T-helper 1 cell treated with Interleukin-12 subunit alpha and Interleukin-12 subunit beta and Interleukin-4 antibody, amounts not matched to agents 30 ng/mL and 1 ng/mL, for 36 hours (primary cell): ENCODE results near the gene DIP2A. TPM values are rescaled to one million over a fixed set of nuclear protein-coding genes. Genes with fewer than 3 reads are reported as not detected.
"Not testable (repeated sequence)": the region's sequence is repeated elsewhere in the genome, so short reads cannot be mapped to it uniquely, and the experiment has no call there.

ENCODE experiments used
- intact Hi-C: fragments of 100-400 bp; cut with micrococcal nuclease; formaldehyde crosslinking; loops from one replicate; pipeline ENCODE4 v1.15.1; 2024
- total RNA-seq: library from RNA; stranded (reverse); gene quantifications from 2 replicates; pipeline ENCODE4 v1.2.3, GENCODE V29; 2022

The DIP2A gene
- total RNA-seq, 1 donor from 2014 or later, result 56.7 TPM

GRCh38 chr21:46443910-46444309 lies 14.8 kb upstream of the DIP2A start:
- intact Hi-C loops, result no loop called here

GRCh38 chr21:46448108-46448507 lies 10.6 kb upstream of the DIP2A start:
- intact Hi-C loops, result no loop called here

- intact Hi-C loops, result not testable (repeated sequence)
Measured at GRCh38 chr21:46448855-46449254, 9.8 kb upstream of the DIP2A start.

- intact Hi-C loops, result loop anchor here (10.0 kb wide), 1 partner anchor 308 kb away; no protein-coding TSS in a partner anchor
Measured at GRCh38 chr21:46452710-46453109, 6.0 kb upstream of the DIP2A start.

- intact Hi-C loops, result loop anchor here (10.0 kb wide), 1 partner anchor 309 kb away; no protein-coding TSS in a partner anchor
Measured at GRCh38 chr21:46454142-46454541, 4.5 kb upstream of the DIP2A start.

- intact Hi-C loops, result loop anchor here (10.0 kb wide), 1 partner anchor 310 kb away; no protein-coding TSS in a partner anchor
Measured at GRCh38 chr21:46454634-46455390, 3.9 kb upstream of the DIP2A start.

- intact Hi-C loops, result loop anchor here (10.0 kb wide), 1 partner anchor 311 kb away; no protein-coding TSS in a partner anchor
Measured at GRCh38 chr21:46455575-46456385, 2.9 kb upstream of the DIP2A start.

- intact Hi-C loops, result loop anchor here (10.0 kb wide), 1 partner anchor 312 kb away; no protein-coding TSS in a partner anchor
Measured at GRCh38 chr21:46456750-46457149, 1.9 kb upstream of the DIP2A start.

GRCh38 chr21:46457801-46458314 lies 833 bp upstream of the DIP2A start:
- intact Hi-C loops, result loop anchor here (1.0 to 10.0 kb wide), 8 partner anchors 89 to 313 kb away; partner anchors contain the start of genes C21orf58, PRMT2 and YBEY

GRCh38 chr21:46459024-46459355 lies 299 bp downstream of the DIP2A start:
- intact Hi-C loops, result loop anchor here (2.0 to 10.0 kb wide), 3 partner anchors 92 to 314 kb away; no protein-coding TSS in a partner anchor

- intact Hi-C loops, result loop anchor here (2.0 to 10.0 kb wide), 3 partner anchors 91 to 315 kb away; no protein-coding TSS in a partner anchor
Measured at GRCh38 chr21:46459356-46460112, 843 bp downstream of the DIP2A start.

- intact Hi-C loops, result no loop called here
Measured at GRCh38 chr21:46461909-46462308, 3.2 kb downstream of the DIP2A start.

- intact Hi-C loops, result not testable (repeated sequence)
Measured at GRCh38 chr21:46465153-46465552, 6.5 kb downstream of the DIP2A start.

- intact Hi-C loops, result no loop called here
Measured at GRCh38 chr21:46465651-46466050, 7.0 kb downstream of the DIP2A start.

- intact Hi-C loops, result no loop called here
Measured at GRCh38 chr21:46468108-46468774, 9.6 kb downstream of the DIP2A start.

GRCh38 chr21:46469275-46469674 lies 10.6 kb downstream of the DIP2A start:
- intact Hi-C loops, result no loop called here

GRCh38 chr21:46471514-46471913 lies 12.8 kb downstream of the DIP2A start:
- intact Hi-C loops, result no loop called here

GRCh38 chr21:46472246-46472645 lies 13.6 kb downstream of the DIP2A start:
- intact Hi-C loops, result no loop called here

GRCh38 chr21:46474382-46474781 lies 15.7 kb downstream of the DIP2A start:
- intact Hi-C loops, result no loop called here

GRCh38 chr21:46475296-46475695 lies 16.6 kb downstream of the DIP2A start:
- intact Hi-C loops, result no loop called here
